H9 (cell line): ENCODE results near the gene TH. TPM values are rescaled to one million over a fixed set of nuclear protein-coding genes. Genes with fewer than 3 reads are reported as not detected.

ENCODE experiments used
- DNase-seq: peaks from one replicate; pipeline ENCODE4 v3.0.0-alpha.2; 2017
- H2AFZ ChIP-seq: one replicate; pipeline ENCODE4 v1.6.1; 2013; ENCODE audit warnings: mild to moderate bottlenecking, low read length, control low read depth, moderate library complexity
- H2AK5ac ChIP-seq: 2 replicates; pipeline ENCODE4 v1.6.1; 2013; ENCODE audit warnings: low read length, control low read depth, mixed read lengths; ENCODE audit not compliant: insufficient read length
- H2BK120ac ChIP-seq: one replicate; pipeline ENCODE4 v1.6.1; 2013; ENCODE audit warnings: low read depth, mild to moderate bottlenecking, low read length, control low read depth, inconsistent platforms; ENCODE audit not compliant: poor library complexity, severe bottlenecking
- H2BK12ac ChIP-seq: 2 replicates; pipeline ENCODE4 v1.6.1; 2013; ENCODE audit warnings: low read length, control low read depth, mixed read lengths, low read depth; ENCODE audit not compliant: insufficient read length
- H2BK15ac ChIP-seq: 2 replicates; pipeline ENCODE4 v1.6.1; 2013; ENCODE audit warnings: low read depth, low read length, control low read depth
- H2BK20ac ChIP-seq: one replicate; pipeline ENCODE4 v1.6.1; 2013; ENCODE audit warnings: low read depth, mild to moderate bottlenecking, low read length, control low read depth, inconsistent platforms; ENCODE audit not compliant: poor library complexity, severe bottlenecking
- H2BK5ac ChIP-seq: 2 replicates; pipeline ENCODE4 v1.6.1; 2013; ENCODE audit warnings: low read length, control low read depth, mixed read lengths; ENCODE audit not compliant: insufficient read length
- H3K14ac ChIP-seq: 2 replicates; pipeline ENCODE4 v1.6.1; 2013; ENCODE audit warnings: low read length, control low read depth; ENCODE audit not compliant: insufficient read depth
- H3K18ac ChIP-seq: 2 replicates; pipeline ENCODE4 v1.6.1; 2013; ENCODE audit warnings: low read depth, mild to moderate bottlenecking, mixed read lengths, low read length, control low read depth; ENCODE audit not compliant: insufficient read length
- H3K23ac ChIP-seq: 2 replicates; pipeline ENCODE4 v1.6.1; 2013; ENCODE audit warnings: low read length, control low read depth, mixed read lengths, low read depth; ENCODE audit not compliant: insufficient read length
- H3K23me2 ChIP-seq: 2 replicates; pipeline ENCODE4 v1.6.1; 2013; ENCODE audit warnings: low read depth, mild to moderate bottlenecking, mixed read lengths, low read length, control low read depth; ENCODE audit not compliant: insufficient read length, poor library complexity, severe bottlenecking
- H3K27ac ChIP-seq: 2 replicates; pipeline ENCODE4 v1.5.1; 2013; ENCODE audit warnings: low read length, control low read depth, mixed read lengths, low read depth; ENCODE audit not compliant: insufficient read length
- H3K27me3 ChIP-seq: 2 replicates; pipeline ENCODE4 v1.6.1; 2013; ENCODE audit warnings: low read length, control low read depth, inconsistent platforms; ENCODE audit not compliant: insufficient read depth
- H3K4ac ChIP-seq: 2 replicates; pipeline ENCODE4 v1.6.1; 2013; ENCODE audit warnings: low read depth, mild to moderate bottlenecking, control low read depth, inconsistent platforms, low read length, moderate library complexity
- H3K4me1 ChIP-seq: 2 replicates; pipeline ENCODE4 v1.6.1; 2013; ENCODE audit warnings: low read length, control low read depth, inconsistent platforms; ENCODE audit not compliant: insufficient read depth
- H3K4me2 ChIP-seq: 2 replicates; pipeline ENCODE4 v1.6.1; 2013; ENCODE audit warnings: low read length, control low read depth, mixed read lengths; ENCODE audit not compliant: insufficient read length, insufficient read depth
- H3K56ac ChIP-seq: 2 replicates; pipeline ENCODE4 v1.6.1; 2013; ENCODE audit warnings: low read depth, mild to moderate bottlenecking, mixed read lengths, low read length, control low read depth; ENCODE audit not compliant: insufficient read length
- H3K79me1 ChIP-seq: 2 replicates; pipeline ENCODE4 v1.6.1; 2013; ENCODE audit warnings: low read depth, mild to moderate bottlenecking, moderate library complexity, low read length, control low read depth, inconsistent platforms; ENCODE audit not compliant: insufficient read depth, poor library complexity, severe bottlenecking
- H3K79me2 ChIP-seq: 2 replicates; pipeline ENCODE4 v1.6.1; 2013; ENCODE audit warnings: low read length, control low read depth, inconsistent platforms; ENCODE audit not compliant: insufficient read depth
- H3K9ac ChIP-seq: 2 replicates; pipeline ENCODE4 v1.6.1; 2013; ENCODE audit warnings: low read length, control low read depth, mixed read lengths; ENCODE audit not compliant: insufficient read length; ENCODE audit errors: extremely low read depth
- H3K9me3 ChIP-seq: one replicate; pipeline ENCODE4 v1.6.1; 2013; ENCODE audit warnings: low read depth, low read length, inconsistent platforms; ENCODE audit not compliant: control insufficient read depth
- H3T11ph ChIP-seq: one replicate; pipeline ENCODE4 v1.6.1; 2013; ENCODE audit warnings: mild to moderate bottlenecking, low read length, control low read depth, inconsistent platforms
- H4K20me1 ChIP-seq: one replicate; pipeline ENCODE4 v1.6.1; 2013; ENCODE audit not compliant: control insufficient read depth, insufficient read length, insufficient read depth
- H4K5ac ChIP-seq: 2 replicates; pipeline ENCODE4 v1.6.1; 2013; ENCODE audit warnings: low read depth, mild to moderate bottlenecking, mixed read lengths, low read length, control low read depth; ENCODE audit not compliant: insufficient read length
- H4K8ac ChIP-seq: replicated peaks from 2 replicates; pipeline ENCODE4 v1.6.1; 2013; ENCODE audit warnings: low read length, control low read depth, mixed read lengths, low read depth; ENCODE audit not compliant: insufficient read length
- H4K91ac ChIP-seq: 2 replicates; pipeline ENCODE4 v1.6.1; 2013; ENCODE audit warnings: low read depth, mild to moderate bottlenecking, moderate library complexity, mixed read lengths, low read length, control low read depth; ENCODE audit not compliant: insufficient read length
- H3K27ac Mint-ChIP-seq, 3 experiments: 2 replicates in 2 of 3; 3 replicates in 1 of 3; pipeline ENCODE4 v1.8.0; 2020 to 2021; ENCODE audit warnings: mixed read lengths in 3 of 3, mild to moderate bottlenecking in 1 of 3, moderate library complexity in 1 of 3
- H3K27me3 Mint-ChIP-seq: 2 replicates; pipeline ENCODE4 v1.8.0; 2021; ENCODE audit warnings: low read depth, mild to moderate bottlenecking, moderate library complexity, mixed read lengths
- H3K36me3 Mint-ChIP-seq, 3 experiments: 2 replicates in 2 of 3; 3 replicates in 1 of 3; pipeline ENCODE4 v1.8.0; 2020 to 2021; ENCODE audit warnings: low read depth in 3 of 3, mixed read lengths in 3 of 3; ENCODE audit not compliant: insufficient read depth in 1 of 3
- H3K4me1 Mint-ChIP-seq, 2 experiments: 2 replicates each; pipeline ENCODE4 v1.8.0; 2020; ENCODE audit warnings: mixed read lengths in 2 of 2
- H3K4me3 Mint-ChIP-seq, 2 experiments: 2 replicates in 1 of 2; 3 replicates in 1 of 2; pipeline ENCODE4 v1.8.0; 2020 to 2021; ENCODE audit warnings: mild to moderate bottlenecking in 2 of 2, mixed read lengths in 2 of 2, moderate library complexity in 1 of 2
- H3K9me3 Mint-ChIP-seq, 2 experiments: 2 replicates in 1 of 2; 3 replicates in 1 of 2; pipeline ENCODE4 v1.8.0; 2020; ENCODE audit warnings: mild to moderate bottlenecking in 2 of 2, mixed read lengths in 2 of 2, moderate library complexity in 1 of 2
- CTCF ChIP-seq: fragments of 200-600 bp; sonication (generic); conservative IDR thresholded peaks from 3 replicates; pipeline ENCODE4 v1.8.0; 2021; ENCODE audit warnings: antibody characterized with exemption, mild to moderate bottlenecking
- WGBS: extraction: QIAGEN DNeasy Blood & Tissue Kit; methylation state at CpG from one replicate; pipeline ENCODE4 v1.1.7; 2013; ENCODE audit warnings: missing lambda C conversion rate, low lambda C conversion rate, mixed read lengths; ENCODE audit not compliant: insufficient read length; ENCODE audit errors: extremely low coverage; 5-methylcytosine and 5-hydroxymethylcytosine counted together
- total RNA-seq: library from RNA; stranded (reverse); gene quantifications from 2 replicates; pipeline ENCODE4 v1.2.1, GENCODE V29; 2021

Gene TH
- total RNA-seq, 1 experiment from 2014 or later: not detected

- H3K18ac ChIP-seq: no peak overlapping the region
- no peak for DNase-seq
- WGBS: no CpG with 5 or more reads among the region's 12 CpGs
Observed at GRCh38 chr11:2209900-2210321, 38.3 kb upstream of the TH start.

More at GRCh38 chr11:2209900-2210321, 38.3 kb upstream of the TH start:
- no peak overlapping the region for H3K27ac ChIP-seq
- peaks cover 3% of the 10 kb centered on the region; the same call in 1 of the 2 replicates for H3K4me1 ChIP-seq
- H3K27me3 ChIP-seq: no peaks in the 10 kb centered on the region; the same call in 1 of the 2 replicates
- H3K4me1 Mint-ChIP-seq: peaks cover 14 to 15% of the 10 kb centered on the region in 2 experiments
- no peak overlapping the region for H2BK5ac ChIP-seq
- H3K36me3 Mint-ChIP-seq: no peaks in the 10 kb centered on the region
- no peak overlapping the region for H2AFZ ChIP-seq
- no peaks in the 10 kb centered on the region for H3K79me2 ChIP-seq
- H4K5ac ChIP-seq: no peak overlapping the region
- H2BK15ac ChIP-seq: no peak overlapping the region
- no peak overlapping the region for H2AK5ac ChIP-seq
- TF ChIP-seq CTCF: no peak
- no peak overlapping the region for H4K91ac ChIP-seq
- no peaks in the 10 kb centered on the region for H3K23me2 ChIP-seq
- no peak overlapping the region for H3K4me3 Mint-ChIP-seq
- no peak overlapping the region for H3T11ph ChIP-seq
- no peak overlapping the region for H3K9ac ChIP-seq
- H3K14ac ChIP-seq: no peak overlapping the region
- no peak overlapping the region for H4K8ac ChIP-seq
- H3K56ac ChIP-seq: no peak overlapping the region
- H3K9me3 Mint-ChIP-seq: no peaks in the 10 kb centered on the region
- H2BK20ac ChIP-seq: no peak overlapping the region
- no peak overlapping the region for H2BK12ac ChIP-seq
- peaks cover 54% of the 10 kb centered on the region for H3K27me3 Mint-ChIP-seq
- H3K27ac Mint-ChIP-seq: no peak overlapping the region
- H3K4ac ChIP-seq: no peak overlapping the region
- H3K4me2 ChIP-seq: no peak overlapping the region
- no peaks in the 10 kb centered on the region for H4K20me1 ChIP-seq
- H3K9me3 ChIP-seq: no peaks in the 10 kb centered on the region
- H2BK120ac ChIP-seq: no peak overlapping the region
- no peak overlapping the region for H3K23ac ChIP-seq
- no peaks in the 10 kb centered on the region for H3K79me1 ChIP-seq
